MV-4-11 (cell line): ENCODE measurements around the gene ZNF439.
"Not testable (repeated sequence)": the region's sequence is repeated elsewhere in the genome, so short reads cannot be mapped to it uniquely, and the experiment has no call there.

Experiments used
- DNase-seq: peaks from one replicate; lab custom pipeline; 2025; lab: John Stamatoyannopoulos, UW

The ZNF439 gene

DNA sequence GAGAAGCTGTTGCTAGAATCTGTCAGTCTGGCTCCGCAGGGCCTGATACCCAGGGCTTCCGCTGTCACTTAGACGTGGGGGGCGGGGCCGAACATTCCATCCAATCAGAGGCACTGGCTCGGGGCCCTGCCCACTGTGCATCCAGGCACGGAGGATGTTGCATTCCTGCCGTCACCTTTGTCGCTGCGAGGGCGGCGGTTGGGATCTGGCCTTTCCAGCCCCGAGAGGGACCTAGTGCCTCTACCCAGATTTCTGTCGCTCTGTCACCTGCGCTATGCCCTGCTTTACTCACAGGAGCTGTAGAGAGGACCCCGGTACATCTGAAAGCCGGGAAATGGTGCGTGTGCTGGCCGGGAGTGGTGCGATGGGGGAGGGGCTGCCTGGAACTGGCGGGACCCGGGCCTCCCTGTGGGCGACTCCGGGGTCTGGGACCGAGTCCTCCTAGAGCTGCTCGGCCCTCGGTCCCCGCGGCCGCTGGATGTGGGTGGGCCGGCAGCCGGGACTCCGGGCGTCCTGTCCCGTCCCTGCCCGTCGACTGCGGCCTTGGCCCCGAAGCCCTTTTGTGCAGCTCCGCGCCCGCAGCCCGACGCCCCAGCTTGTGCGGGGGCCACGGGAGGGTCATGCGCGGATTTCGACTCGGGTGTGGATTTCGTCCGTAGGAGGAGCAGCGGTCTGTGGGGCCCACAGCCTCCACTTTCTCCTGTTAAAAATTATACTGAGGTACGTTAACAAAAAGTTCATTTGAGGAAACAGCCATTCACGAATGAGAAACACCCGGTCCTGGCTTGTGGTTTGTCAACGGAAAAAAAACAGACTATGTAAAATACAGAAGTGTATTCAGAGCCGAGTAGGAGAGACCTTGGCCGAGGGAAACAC is at the start of gene ZNF439:
ZNF439 (plus strand) TSS at position 133 of the 876 bp plus-strand sequence; CDS start at position 275, 142 bp downstream.
- peak; percentile 42 for DNase-seq

DNA sequence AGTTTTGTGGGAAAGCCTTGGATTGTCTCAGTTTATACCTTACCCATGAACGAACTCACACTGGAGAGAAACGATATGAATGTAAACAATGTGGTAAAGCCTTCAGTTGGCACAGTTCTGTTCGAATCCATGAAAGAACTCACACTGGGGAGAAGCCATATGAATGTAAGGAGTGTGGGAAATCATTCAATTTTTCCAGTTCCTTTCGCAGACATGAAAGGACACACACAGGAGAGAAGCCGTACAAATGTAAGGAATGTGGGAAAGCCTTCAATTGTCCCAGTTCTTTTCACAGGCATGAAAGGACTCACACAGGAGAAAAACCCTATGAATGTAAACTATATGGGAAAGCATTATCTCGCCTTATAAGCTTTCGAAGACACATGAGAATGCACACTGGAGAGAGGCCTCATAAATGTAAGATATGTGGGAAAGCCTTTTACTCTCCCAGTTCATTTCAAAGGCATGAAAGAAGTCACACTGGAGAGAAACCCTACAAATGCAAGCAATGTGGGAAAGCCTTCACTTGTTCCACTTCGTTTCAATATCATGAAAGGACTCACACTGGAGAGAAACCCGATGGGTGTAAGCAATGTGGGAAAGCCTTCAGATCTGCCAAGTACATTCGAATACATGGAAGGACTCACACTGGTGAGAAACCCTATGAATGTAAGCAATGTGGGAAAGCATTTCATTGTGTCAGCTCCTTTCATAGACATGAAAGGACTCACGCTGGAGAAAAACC is 42.0 kb upstream of the ZNF439 start:
- DNase-seq, result no peak

DNA sequence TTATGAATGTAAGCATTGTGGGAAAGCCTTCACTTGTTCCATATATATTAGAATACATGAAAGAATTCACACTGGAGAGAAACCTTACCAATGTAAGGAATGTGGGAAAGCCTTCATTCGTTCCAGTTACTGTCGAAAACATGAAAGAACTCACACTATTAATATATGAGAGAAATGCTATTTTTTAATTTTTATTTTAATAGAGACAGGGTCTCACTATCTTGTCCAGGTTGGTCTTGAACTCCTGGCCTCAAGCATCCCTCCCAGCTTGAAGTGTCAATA is 41.5 kb upstream of the ZNF439 start:
- DNase-seq, result no peak

DNA sequence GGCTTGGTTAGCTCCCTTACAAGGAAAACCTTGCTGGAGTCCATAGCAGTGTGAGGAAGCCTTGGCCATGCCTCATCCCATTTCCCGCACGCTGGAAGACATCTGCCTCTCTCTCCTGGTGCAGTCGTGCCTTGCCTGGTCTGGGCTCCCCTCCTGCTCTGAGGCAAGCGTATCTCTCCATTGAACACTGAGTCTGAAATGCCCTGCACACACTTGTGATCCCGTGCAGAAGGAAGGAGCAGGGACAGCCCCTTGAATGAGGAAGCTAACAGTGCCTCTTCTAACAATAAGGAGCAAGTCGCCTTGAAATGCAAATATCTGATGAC is 34.9 kb upstream of the ZNF439 start:
- no peak for DNase-seq

DNA sequence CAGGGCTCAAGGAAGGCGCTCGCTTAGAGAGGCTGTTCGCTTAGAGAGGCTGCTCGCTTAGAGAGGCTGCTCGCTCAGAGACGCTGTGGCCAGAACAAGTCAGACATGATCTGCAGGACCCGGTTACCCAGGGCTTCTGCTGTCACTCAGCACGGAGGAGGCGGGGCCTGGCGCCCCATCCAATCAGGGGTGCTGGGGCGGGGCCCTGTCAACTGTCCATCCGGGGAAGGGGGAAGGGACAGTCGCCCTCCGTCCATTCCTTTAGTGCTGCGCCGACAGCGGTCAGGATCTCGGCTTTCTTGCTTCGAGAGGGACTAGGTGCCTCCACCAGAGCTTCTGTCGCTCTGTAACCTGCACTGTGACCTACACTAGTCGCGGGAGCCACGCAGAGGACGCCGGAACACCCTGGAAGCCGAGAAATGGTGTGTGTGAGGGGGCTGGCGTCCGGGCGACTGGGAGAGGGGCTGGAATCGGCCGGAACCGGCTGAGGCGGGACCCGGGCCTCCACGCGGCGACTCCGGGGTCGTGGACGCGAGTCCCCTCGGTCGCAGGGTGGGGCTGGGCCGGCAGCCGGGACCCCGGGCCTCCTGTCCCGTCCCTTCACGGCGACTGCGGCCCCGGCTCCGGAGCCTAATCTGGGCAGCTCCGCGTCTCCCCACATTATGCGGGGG is 34.4 kb upstream of the ZNF439 start, which contains the start of gene ZNF440:
ZNF440 (plus strand) TSS at position 245 of the 671 bp plus-strand sequence; CDS start at position 420, 175 bp downstream.
- peak; percentile 94 for DNase-seq

DNA sequence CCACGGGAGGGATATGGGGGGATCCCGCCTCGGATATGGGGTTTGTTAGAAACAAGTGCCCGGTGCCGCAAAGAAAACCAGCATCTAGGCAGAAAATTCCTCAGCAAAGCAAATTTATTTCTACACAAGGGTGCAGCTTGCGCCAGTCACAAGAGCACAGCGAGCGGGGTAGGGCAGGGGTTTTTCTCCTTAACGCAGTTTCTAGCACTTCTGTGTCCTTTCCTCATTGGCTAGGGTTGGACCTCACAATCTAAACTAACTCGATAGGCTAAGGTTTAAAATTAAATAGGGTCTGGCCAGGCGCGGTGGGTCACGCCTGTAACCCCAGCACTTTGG is 33.9 kb upstream of the ZNF439 start:
- no peak for DNase-seq

DNA sequence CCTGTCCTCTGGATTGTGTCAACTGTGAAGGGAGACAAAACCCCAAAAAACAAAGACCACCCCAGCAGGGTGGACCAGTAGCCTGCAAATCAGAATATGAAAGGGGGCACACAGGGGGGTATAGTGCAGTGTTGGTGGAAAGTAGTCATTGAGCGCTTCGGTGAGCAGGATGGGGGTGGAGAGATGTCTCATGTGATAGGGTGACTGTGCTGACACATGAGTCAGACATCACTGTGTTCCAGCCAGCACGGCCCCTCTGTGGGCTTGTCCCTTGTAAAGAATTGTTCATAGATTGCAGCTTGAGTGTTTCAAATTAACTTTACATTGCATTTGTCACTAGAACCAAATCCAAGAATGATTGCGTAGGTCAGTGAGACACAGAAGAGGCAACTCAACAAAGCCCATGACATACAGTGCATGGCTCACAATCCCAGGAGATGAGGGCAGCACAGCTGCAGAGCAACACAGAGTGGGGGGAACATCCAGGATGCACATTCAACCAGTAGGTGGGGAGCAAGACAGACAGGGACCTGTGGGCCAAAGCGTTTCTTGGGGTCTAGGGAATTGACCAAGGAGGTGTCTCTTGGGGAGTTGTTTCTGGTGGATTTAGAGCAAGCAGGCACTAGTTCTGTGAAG is 26.9 kb upstream of the ZNF439 start:
- DNase-seq, result no peak

DNA sequence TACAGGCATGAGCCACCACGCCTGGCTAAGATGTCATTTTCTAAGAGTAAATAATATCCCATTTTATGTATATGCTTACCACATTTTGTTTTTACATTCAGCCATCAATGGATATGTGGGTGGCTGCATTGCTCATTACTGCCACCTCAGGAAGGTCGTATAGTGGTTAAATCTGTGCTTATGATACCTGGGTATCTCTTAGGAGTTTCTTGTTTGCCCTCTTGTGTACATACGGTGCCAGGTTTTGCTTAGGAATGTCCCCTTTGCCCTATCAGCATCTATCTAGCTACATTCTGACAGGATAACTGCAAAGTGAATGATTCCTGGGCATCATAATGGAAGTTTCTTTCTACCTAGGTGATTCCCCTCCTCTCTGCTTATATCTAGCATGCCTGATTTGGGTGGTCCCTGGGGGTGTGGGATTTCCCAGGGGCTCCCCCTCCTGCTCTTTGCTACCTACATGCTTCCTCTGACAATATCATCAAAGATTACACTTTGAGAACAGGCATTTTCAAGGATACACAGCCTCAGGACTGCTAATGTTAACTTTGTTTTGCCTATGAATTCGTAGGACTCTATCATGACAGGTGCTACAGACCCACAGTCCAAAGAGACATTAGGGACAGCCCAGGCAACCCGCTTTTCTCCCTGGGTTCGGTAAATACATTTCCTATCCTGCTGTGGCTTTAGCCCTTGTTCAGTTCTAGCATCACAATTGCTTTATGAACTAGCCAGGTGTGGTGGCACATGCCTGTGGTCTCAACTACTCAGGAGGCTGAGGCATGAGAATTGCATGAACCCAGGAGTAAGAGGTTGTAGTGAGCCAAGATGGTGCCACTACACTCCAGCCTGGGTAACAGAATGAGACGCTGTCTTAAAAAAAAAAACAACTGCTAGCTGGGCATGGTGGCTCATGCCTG is 19.3 kb upstream of the ZNF439 start:
- DNase-seq, result not testable (repeated sequence)

DNA sequence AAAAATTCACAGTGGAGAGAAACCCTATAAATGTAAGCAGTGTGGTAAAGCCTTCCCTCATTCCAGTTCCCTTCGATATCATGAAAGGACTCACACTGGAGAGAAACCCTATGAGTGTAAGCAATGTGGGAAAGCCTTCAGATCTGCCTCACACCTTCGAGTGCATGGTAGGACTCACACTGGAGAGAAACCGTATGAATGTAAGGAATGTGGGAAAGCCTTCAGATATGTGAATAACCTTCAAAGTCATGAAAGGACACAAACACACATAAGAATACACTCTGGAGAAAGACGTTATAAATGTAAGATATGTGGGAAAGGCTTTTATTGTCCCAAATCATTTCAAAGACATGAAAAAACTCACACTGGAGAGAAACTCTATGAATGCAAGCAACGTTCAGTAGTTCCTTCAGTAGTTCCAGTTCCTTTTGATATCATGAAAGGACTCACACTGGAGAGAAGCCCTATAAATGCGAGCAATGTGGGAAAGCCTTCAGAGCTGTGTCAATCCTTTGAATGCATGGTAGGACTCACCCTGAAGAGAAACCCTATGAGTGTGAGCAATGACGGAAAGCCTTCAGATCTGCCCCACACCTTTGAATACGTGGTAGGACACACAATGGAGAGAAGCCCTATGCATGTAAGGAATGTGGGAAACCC is 16.1 kb upstream of the ZNF439 start:
- no peak for DNase-seq

DNA sequence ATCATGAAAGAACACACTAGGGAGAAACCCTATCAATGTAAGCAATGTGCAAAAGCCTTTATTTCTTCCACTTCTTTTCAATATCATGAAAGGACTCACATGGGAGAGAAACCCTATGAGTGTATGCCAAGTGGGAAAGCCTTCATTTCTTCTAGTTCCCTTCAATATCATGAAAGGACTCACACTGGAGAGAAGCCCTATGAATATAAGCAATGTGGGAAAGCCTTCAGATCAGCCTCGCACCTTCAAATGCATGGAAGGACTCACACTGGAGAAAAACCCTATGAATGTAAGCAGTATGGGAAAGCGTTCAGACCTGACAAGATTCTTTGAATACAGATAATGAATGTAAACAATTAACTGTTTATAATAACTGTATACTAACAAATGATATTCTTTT is 15.0 kb upstream of the ZNF439 start:
- no peak for DNase-seq

DNA sequence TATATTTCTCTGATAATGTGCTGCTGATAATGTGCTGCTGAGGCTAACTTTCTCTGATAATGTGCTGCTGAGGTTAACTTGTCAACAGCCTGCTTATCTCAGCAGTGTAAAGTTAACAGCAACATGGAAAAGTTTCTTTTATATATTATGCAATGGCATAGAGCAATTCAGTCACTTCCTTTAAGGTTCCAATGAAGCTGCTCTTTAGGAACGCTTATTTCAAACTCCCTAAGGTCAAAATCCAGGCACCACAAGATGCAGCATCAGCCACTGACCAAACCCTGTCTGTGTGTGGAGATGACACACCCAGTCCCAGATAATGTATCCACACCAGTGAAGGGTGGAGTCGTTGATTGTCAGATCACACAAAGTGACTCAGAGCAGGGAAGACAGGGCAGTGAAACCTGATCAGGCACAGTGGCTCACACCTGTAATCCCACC is 12.9 kb upstream of the ZNF439 start:
- not testable (repeated sequence) for DNase-seq

DNA sequence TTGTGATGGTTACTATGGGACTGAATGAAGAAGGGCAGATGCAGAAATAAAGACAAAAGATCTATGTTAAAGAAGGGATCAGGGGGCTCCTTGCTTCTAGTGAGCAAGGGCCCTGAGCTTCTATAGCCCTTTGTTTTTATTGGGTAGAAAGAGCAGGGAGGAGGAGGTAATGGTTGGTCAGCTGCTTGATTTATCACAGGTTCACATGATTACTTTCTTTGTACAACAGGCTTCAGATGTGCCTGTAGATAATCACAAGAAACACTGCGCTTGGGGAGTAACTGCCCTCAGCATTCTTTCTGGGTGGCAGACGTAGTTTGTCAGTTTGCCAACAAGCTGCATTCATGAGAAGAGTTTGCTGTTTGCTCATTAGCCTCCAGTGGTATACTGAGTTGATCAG is 4.8 kb upstream of the ZNF439 start:
- DNase-seq, result no peak

DNA sequence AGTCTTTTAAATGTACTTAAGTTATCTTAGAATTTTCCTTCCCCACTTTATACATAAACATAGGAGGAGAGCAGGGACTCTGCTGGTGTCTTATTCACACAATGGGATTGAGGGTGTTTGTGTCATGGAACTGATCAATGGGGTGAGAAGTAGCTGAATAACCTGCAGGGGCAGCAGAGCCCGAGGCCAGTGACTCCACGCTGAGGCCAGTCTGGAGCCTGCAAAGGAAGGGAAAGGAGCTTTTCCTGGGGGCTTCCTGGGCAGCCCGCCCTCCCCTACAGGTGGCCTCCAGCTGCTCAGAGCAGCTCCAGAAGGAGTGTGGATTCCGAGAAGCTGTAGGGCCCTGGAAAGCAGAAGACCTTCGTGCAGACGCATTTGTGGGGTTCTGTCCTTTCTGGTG is 911 bp upstream of the ZNF439 start:
- DNase-seq, result not testable (repeated sequence)

DNA sequence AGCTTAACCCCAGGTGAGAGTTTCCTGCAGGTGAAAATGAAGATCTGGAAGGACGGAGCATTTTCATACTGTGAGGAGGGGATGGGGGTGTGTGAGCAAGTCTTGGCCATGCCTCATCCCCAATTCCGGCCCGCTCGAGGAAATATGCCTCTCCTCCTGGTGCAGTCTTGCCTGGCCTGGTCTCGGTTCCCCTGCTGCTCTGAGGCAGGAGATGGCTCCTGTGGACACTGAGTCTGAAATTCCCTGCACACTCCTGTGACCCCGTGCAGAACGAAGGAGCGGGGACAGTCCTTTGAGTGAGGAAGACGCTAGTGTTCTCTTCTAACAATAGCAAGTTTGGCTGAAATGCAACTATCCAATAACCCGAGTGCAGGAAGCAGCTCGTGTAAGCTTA is 329 bp upstream of the ZNF439 start:
- DNase-seq, result no peak

DNA sequence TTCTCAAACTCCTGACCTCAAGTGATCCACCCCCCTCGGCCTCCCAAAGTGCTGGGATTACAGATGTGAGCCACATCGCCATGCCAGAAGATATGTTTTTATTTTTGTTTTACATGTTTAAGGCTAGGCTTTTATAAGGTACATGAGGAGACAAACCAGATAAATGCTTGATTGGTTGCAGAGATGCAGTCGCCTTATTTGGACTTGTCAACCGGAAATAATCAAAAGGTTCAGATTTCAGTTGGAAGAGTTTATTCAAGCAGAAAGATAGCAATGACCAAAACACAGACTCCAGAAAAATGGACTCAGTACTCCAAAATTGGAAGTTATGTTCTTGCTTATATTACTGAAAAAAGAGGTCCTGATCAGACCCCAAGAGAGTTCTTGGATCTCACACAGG is 1.8 kb downstream of the ZNF439 start:
- DNase-seq, result not testable (repeated sequence)

DNA sequence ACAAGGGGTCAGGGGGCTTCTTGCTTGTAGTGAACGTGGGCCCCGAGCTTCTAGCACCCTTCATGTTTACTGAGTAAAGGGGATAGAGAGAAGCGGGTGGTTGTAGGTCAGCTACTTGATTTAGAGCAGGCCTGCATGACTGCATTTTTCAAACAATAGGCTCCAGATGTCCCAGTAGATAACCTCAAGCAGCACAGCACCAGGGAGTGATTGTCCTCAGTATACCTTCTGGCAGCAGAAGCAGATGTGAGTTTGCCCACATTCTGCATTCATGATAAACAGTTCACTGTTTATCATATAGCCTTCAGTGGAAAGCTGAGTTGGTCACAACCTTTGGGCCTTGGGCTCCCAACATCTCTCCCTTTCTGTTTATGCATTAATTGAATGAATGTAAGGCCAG is 4.8 kb downstream of the ZNF439 start:
- no peak for DNase-seq

DNA sequence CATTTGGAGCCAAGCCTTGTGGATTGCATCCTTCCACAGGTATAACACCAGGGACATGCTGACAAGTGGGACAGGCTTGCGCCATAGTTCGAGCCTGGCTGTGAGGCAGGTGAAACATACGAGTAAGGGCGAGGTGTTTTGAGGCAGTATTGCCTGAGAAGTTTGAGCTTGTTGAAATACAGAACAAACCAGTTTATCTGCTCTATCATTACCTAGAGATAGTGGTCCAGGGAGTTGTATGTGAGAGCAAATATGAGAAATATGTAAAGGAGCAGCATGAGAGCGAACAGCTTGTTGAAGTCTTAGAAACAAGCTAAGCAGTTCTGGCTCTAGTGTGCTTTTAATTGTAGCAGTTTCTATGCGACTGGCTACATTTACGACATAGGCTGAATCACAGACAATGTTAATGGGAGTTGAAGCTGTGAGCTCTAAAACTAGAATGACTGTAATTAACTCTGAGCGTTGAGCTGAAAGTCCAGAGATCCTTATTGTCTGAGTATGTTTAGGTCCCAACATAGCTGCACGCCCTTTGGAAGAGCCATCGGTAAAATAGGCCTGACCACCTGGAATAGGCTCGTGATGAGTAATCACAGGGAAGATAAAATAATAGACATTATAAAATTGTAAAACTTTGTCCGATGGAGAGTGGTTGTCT is 8.2 kb downstream of the ZNF439 start:
- no peak for DNase-seq

DNA sequence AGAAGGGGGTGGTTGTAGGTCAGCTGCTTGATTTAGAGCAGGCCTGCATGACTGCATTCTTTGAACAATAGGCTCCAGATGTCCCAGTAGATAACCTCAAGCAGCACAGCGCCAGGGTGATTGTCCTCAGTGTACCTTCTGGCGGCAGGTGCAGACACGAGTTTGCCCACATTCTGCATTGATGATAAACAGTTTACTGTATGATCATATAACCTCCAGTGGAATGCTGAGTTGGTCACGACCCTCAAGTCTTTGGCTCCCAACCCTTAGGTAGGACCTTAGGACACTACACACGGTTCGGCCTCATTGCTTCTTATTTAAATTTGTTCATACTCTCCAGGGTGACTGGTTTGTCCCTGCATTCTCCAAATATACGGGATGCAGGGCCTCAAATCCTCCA is 12.2 kb downstream of the ZNF439 start:
- no peak for DNase-seq

DNA sequence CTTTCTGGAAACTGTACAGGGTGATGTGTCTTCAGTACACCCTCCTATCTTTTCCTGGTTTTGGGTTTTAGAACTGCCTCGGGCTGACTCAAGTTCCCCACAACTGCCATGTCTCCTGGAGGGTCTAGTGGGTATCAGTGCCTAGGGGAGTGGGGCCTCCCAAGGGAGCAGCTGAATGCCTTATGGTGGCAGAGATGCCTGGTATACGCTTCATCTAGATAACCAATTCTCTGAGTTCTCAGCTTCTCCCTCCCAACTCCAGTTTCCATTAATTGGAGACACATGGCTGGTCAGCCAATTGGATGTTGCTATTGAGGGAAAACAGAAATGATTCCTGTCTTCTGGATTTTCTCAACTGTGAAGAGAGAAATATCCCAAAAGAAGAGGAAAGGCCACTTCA is 12.8 kb downstream of the ZNF439 start:
- DNase-seq, result no peak

DNA sequence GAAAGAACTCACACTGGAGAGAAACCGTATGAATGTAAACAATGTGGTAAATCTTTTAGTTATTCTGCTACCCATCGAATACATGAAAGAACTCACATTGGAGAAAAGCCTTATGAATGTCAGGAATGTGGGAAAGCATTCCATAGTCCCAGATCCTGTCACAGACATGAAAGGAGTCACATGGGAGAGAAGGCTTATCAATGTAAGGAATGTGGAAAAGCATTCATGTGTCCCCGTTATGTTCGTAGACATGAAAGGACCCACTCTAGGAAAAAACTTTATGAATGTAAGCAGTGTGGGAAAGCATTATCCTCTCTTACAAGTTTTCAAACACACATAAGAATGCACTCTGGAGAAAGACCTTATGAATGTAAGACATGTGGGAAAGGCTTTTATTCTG is 19.2 kb downstream of the ZNF439 start:
- DNase-seq, result not testable (repeated sequence)
